Mesothelial cell of epicardium (in vitro differentiated cells): ENCODE results near the gene CNTN6. TPM values are rescaled to one million over a fixed set of nuclear protein-coding genes. Genes with fewer than 3 reads are reported as not detected.

ENCODE experiments used
- DNase-seq, 2 experiments: peaks; one replicate each; pipeline ENCODE4 v3.0.0; 2021; ENCODE audit warnings: low spot score in 2 of 2; ENCODE audit not compliant: unreplicated experiment in 2 of 2
- H3K27ac Mint-ChIP-seq: 2 replicates; pipeline ENCODE4 v1.8.0; 2021; ENCODE audit warnings: mixed read lengths
- H3K27me3 Mint-ChIP-seq: 2 replicates; pipeline ENCODE4 v1.8.0; 2021; ENCODE audit warnings: low read depth, mixed read lengths
- H3K36me3 Mint-ChIP-seq: 2 replicates; pipeline ENCODE4 v1.8.0; 2021; ENCODE audit warnings: mixed read lengths
- H3K4me1 Mint-ChIP-seq: 2 replicates; pipeline ENCODE4 v1.8.0; 2021; ENCODE audit warnings: mixed read lengths
- H3K4me3 Mint-ChIP-seq: 2 replicates; pipeline ENCODE4 v1.8.0; 2021; ENCODE audit warnings: mild to moderate bottlenecking, moderate library complexity, mixed read lengths
- H3K9me3 Mint-ChIP-seq: 2 replicates; pipeline ENCODE4 v1.8.0; 2021; ENCODE audit warnings: mixed read lengths
- total RNA-seq: library from RNA; stranded (reverse); gene quantifications from 3 replicates; pipeline ENCODE4 v1.2.1, GENCODE V29; 2021
- TF ChIP-seq, protein P1 (sequence below): fragments of 200-600 bp; sonication (generic); IDR thresholded peaks from one replicate; pipeline ENCODE4 v1.5.0; 2021; ENCODE audit warnings: antibody characterized with exemption; ENCODE audit not compliant: unreplicated experiment

The CNTN6 gene
- total RNA-seq, 1 donor from 2014 or later, result 15.4 TPM

DNA sequence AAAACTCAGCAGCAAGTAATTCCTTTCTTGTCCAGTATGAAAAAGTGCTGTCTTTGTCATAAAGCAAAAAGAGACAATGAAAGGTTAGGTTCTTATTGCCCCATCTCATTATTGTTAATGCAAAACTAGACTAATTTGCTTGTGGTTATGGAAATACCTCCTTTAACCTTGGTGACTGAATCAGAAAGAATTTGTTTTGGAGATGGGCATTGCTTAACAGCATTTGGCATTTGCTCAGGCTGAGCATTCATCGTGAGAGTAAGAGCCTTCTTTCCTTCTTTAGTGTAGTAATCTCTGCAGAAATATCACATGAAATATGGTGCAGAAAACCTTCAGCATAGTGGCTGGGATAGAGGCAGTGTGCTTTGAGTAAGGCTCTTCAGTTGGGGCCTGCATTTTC is 103.1 kb downstream of the CNTN6 start:
- no peak overlapping the region for H3K4me3 Mint-ChIP-seq
- no peaks in the 10 kb centered on the region for H3K9me3 Mint-ChIP-seq
- no peaks in the 10 kb centered on the region for H3K27me3 Mint-ChIP-seq
- DNase-seq, result no peak
- TF ChIP-seq, protein P1, sequence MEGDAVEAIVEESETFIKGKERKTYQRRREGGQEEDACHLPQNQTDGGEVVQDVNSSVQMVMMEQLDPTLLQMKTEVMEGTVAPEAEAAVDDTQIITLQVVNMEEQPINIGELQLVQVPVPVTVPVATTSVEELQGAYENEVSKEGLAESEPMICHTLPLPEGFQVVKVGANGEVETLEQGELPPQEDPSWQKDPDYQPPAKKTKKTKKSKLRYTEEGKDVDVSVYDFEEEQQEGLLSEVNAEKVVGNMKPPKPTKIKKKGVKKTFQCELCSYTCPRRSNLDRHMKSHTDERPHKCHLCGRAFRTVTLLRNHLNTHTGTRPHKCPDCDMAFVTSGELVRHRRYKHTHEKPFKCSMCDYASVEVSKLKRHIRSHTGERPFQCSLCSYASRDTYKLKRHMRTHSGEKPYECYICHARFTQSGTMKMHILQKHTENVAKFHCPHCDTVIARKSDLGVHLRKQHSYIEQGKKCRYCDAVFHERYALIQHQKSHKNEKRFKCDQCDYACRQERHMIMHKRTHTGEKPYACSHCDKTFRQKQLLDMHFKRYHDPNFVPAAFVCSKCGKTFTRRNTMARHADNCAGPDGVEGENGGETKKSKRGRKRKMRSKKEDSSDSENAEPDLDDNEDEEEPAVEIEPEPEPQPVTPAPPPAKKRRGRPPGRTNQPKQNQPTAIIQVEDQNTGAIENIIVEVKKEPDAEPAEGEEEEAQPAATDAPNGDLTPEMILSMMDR, result no peak
- no peak overlapping the region for H3K27ac Mint-ChIP-seq
- H3K36me3 Mint-ChIP-seq, result no peaks in the 10 kb centered on the region
- peaks cover 13% of the 10 kb centered on the region for H3K4me1 Mint-ChIP-seq

DNA sequence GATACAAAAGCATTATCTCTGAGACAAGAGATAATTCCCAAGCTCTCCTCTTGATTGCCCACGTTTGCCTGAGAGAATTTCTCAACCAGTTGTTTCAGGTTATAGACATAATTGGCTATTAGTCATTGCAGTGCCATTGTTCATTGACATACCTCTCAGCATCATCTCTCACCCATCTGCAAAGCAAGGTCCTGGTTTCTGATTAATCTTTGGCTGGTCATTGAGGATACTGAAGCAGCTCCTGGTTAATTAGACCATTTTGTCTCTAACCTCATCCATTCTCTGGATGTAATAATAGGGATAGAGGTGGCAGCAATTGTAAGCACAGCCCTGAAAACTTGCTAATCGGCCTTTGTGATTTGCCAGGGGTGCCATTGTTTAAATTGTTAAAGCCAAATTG is 104.2 kb downstream of the CNTN6 start:
- Mint-ChIP-seq H3K4me1 (peaks cover 14% of the 10 kb centered on the region), H3K36me3 (no peaks in the 10 kb centered on the region), H3K9me3 (no peaks in the 10 kb centered on the region), H3K4me3 (no peak overlapping the region), H3K27ac (no peak overlapping the region), H3K27me3 (no peaks in the 10 kb centered on the region)
- no peak for DNase-seq
- TF ChIP-seq, protein P1, result no peak

GRCh38 chr3:1200371-1200770 is 107.5 kb downstream of the CNTN6 start:
- Mint-ChIP-seq H3K27ac (no peak overlapping the region), H3K27me3 (no peaks in the 10 kb centered on the region), H3K9me3 (no peaks in the 10 kb centered on the region), H3K36me3 (no peaks in the 10 kb centered on the region), H3K4me3 (no peak overlapping the region), H3K4me1 (peaks cover 27% of the 10 kb centered on the region)
- no peak for DNase-seq
- TF ChIP-seq, protein P1, result no peak

GRCh38 chr3:1207904-1208303 is 115.1 kb downstream of the CNTN6 start:
- H3K27me3 Mint-ChIP-seq, result peaks cover 8% of the 10 kb centered on the region
- no peak for DNase-seq
- H3K27ac Mint-ChIP-seq, result no peak overlapping the region
- TF ChIP-seq, protein P1, result no peak
- no peaks in the 10 kb centered on the region for H3K9me3 Mint-ChIP-seq
- H3K4me1 Mint-ChIP-seq, result peaks cover 8% of the 10 kb centered on the region
- no peaks in the 10 kb centered on the region for H3K36me3 Mint-ChIP-seq
- no peak overlapping the region for H3K4me3 Mint-ChIP-seq

DNA sequence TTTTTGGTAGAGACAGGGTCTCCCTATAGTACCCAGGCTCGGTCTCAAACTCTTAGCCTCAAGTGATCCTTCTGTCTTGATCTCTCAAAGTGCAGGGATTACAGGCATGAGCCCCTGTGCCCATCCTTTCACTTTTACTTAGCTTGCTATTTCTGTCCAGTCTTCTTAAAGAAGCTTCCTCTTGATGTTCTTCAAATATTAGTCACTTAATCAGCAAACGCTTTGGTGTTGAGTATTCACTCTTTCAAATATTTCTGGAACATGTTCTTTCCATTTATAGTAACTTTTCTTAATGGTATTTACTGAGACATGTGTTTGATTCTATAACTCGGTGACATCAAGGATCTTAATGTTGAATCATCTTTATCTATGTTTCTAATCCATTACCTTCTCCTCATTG is 122.1 kb downstream of the CNTN6 start:
- Mint-ChIP-seq H3K27ac (no peak overlapping the region), H3K36me3 (no peaks in the 10 kb centered on the region), H3K27me3 (peaks cover 15% of the 10 kb centered on the region), H3K4me1 (peaks cover 4% of the 10 kb centered on the region), H3K9me3 (no peaks in the 10 kb centered on the region), H3K4me3 (no peak overlapping the region)
- no peak for DNase-seq
- TF ChIP-seq, protein P1, result no peak

GRCh38 chr3:1216856-1217255 is 124.0 kb downstream of the CNTN6 start:
- H3K36me3 Mint-ChIP-seq, result no peaks in the 10 kb centered on the region
- H3K9me3 Mint-ChIP-seq, result no peaks in the 10 kb centered on the region
- H3K27ac Mint-ChIP-seq, result no peak overlapping the region
- no peak overlapping the region for H3K4me3 Mint-ChIP-seq
- no peak for DNase-seq
- TF ChIP-seq, protein P1, result no peak
- peaks cover 8% of the 10 kb centered on the region for H3K27me3 Mint-ChIP-seq
- peaks cover 7% of the 10 kb centered on the region for H3K4me1 Mint-ChIP-seq
